ENCODE results near the gene PASK.

Gene PASK

DNA sequence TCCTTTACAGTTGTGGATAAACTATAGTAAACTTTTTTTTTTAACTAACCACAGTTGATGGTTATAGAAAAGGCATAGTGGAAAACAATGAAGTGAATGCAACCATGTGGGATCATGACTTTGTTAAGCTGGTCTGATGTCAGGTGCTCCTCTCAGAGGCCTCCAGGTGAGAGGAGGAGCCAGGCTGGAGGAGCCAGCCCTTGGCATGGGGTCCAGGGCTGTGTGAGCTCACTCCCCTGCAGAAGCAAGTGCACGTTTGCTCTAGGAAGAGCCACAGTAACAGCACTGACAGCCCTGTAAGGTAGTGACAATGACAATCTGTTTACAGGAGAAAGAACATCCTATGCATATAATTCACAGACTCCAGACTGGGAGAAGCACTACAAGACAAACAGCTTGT is 6.7 kb upstream of the PASK start:
- Histone ChIP-seq H3K27ac (ENCODE audit: low read length) (no peak overlapping the region), H3K4me3 (ENCODE audit: low read length) (no peak overlapping the region), H3K27me3 (ENCODE audit: control insufficient read depth, insufficient read depth, low read length) (no peaks in the 10 kb centered on the region), H3K9me3 (ENCODE audit: control insufficient read depth, low read depth, low read length) (no peaks in the 10 kb centered on the region), H3K36me3 (ENCODE audit: control insufficient read depth, low read depth, low read length) (no peaks in the 10 kb centered on the region), H3K4me1 (ENCODE audit: control insufficient read depth, low read depth, low read length) (peaks cover 3% of the 10 kb centered on the region), H3K9ac (ENCODE audit: low read length) (no peak overlapping the region)

DNA sequence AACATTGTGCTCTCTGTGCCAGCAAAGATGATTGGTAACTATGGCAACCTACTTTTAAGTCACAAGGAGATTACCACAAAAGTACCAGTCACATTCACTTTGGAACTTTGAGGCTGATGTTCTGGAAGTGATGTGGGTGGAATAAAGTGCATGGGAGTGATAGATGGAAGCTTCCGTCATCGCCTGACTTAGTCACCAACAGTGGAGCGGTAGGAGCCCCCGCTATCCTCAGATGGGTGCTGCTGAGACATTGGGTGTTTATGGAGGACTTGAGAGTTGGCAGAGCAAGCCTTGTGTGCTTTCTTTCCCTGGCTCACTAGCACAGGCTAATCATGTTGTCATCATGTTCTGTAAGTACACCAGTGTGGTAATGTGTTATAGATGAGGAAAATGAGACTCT is 5.6 kb upstream of the PASK start:
- H3K9me3 ChIP-seq (ENCODE audit: control insufficient read depth, low read depth, low read length) = no peaks in the 10 kb centered on the region
- H3K27ac ChIP-seq (ENCODE audit: low read length) = no peak overlapping the region
- H3K4me1 ChIP-seq (ENCODE audit: control insufficient read depth, low read depth, low read length) = peaks cover 4% of the 10 kb centered on the region
- H3K36me3 ChIP-seq (ENCODE audit: control insufficient read depth, low read depth, low read length) = no peaks in the 10 kb centered on the region
- no peak overlapping the region for H3K4me3 ChIP-seq (ENCODE audit: low read length)
- H3K27me3 ChIP-seq (ENCODE audit: control insufficient read depth, insufficient read depth, low read length) = no peaks in the 10 kb centered on the region
- H3K9ac ChIP-seq (ENCODE audit: low read length) = no peak overlapping the region

DNA sequence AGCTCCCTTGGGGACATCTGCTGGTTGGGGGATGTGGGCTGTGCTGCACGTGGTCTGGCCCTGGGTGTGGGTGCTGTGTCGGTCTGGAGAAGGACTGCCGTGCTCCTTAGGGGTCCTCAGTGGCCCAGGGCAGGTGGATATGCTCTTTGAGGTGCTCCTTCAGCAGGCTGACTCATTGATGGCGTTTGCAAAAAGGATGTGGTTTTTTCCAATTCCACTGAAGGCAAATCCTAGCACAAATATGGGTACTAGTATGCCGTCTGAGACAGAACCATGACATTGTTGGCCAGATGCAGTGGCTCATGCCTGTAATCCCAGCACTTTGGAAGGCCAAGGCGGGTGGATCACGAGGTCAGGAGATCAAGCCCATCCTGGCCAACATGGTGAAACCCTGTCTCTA is 4.3 kb upstream of the PASK start:
- no peaks in the 10 kb centered on the region for H3K36me3 ChIP-seq (ENCODE audit: control insufficient read depth, low read depth, low read length)
- no peaks in the 10 kb centered on the region for H3K9me3 ChIP-seq (ENCODE audit: control insufficient read depth, low read depth, low read length)
- H3K4me1 ChIP-seq (ENCODE audit: control insufficient read depth, low read depth, low read length) = peaks cover 4% of the 10 kb centered on the region
- H3K27me3 ChIP-seq (ENCODE audit: control insufficient read depth, insufficient read depth, low read length) = peaks cover under 1% of the 10 kb centered on the region
- no peak overlapping the region for H3K4me3 ChIP-seq (ENCODE audit: low read length)
- no peak overlapping the region for H3K27ac ChIP-seq (ENCODE audit: low read length)
- no peak overlapping the region for H3K9ac ChIP-seq (ENCODE audit: low read length)

DNA sequence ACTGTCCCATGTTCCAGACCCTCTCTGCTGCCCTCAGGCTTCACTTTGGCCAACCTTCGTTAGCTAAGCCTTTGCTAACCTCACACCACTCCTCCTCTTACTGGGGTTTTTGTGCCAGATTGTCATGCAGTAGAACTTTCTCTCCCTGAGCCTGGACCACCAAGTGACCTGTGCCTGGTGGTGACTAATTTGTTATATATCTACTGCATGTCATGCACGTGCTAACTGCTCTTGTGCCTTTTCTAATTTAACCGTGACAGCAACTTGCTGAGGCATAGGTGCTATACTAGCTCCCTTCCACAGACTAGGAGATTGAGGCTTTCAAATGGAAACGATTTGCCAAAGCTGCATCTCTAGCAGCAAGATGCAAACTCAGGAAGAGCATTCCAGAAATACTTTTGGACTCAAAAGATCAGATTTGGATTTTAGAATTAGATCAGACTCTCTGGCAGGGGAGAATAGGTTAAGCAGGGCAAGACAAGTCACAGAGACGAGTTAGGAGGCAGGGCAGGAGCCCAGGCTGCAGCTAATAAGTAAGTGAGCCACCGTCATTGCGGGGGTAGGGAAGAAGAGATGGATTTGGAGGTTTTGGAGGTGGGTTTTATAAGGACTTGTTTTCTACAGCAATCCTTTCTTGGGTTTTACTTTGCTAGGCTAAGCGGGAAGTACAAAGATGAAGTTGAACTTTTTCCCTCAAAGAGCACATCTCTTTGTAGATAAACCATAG is 2.8 kb upstream of the PASK start:
- no peaks in the 10 kb centered on the region for H3K36me3 ChIP-seq (ENCODE audit: control insufficient read depth, low read depth, low read length)
- H3K4me1 ChIP-seq (ENCODE audit: control insufficient read depth, low read depth, low read length) = peaks cover 4% of the 10 kb centered on the region
- peaks cover 10% of the 10 kb centered on the region for H3K27me3 ChIP-seq (ENCODE audit: control insufficient read depth, insufficient read depth, low read length)
- H3K9me3 ChIP-seq (ENCODE audit: control insufficient read depth, low read depth, low read length) = no peaks in the 10 kb centered on the region
- H3K27ac ChIP-seq (ENCODE audit: low read length) = no peak overlapping the region
- H3K4me3 ChIP-seq (ENCODE audit: low read length) = no peak overlapping the region
- H3K9ac ChIP-seq (ENCODE audit: low read length) = no peak overlapping the region

DNA sequence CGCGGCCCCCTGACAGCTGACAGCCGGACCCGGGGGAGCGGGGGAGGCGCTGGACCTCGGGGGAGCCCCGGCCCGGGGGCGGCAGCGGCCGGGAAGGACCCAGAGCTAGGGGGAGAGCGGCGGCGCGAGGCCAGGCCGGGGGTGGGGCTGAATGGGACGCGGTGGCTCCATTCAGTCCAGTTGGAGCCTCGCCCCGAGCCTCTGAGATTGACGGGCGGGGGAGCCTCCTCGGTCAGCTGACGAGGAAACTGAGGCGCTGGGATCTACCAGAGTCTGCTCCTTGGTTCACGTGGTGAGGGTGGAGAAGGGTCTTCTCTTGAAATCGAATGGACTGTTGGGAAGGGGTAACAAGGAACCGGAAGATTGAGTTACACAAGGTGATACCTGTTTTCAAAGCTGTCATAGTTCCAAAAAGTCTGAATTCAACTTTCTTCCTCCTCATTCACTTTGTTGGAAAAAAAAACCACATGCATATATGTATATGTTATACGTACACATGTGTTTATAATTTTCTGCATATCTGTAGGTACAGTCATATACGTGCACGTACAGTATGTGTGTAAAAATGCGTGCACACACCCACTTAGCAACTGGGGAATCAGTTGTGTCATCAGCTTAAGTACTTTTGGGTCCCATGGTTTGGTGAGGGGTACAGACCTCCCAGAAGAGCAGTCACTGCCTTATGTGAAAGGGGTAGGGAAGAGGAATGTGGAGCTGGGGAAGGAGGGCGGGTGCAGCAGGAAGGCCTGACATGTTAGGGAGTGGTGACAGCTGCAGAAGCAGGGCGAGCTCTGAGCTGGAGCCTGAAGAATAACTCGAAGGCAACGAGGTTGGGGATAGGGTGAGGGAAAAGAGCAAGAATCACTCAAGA is 1.6 kb upstream of the PASK start:
- Histone ChIP-seq H3K27ac (ENCODE audit: low read length) (no peak overlapping the region), H3K27me3 (ENCODE audit: control insufficient read depth, insufficient read depth, low read length) (peaks cover 10% of the 10 kb centered on the region), H3K36me3 (ENCODE audit: control insufficient read depth, low read depth, low read length) (no peaks in the 10 kb centered on the region), H3K9me3 (ENCODE audit: control insufficient read depth, low read depth, low read length) (no peaks in the 10 kb centered on the region), H3K4me3 (ENCODE audit: low read length) (peak overlapping the region; percentile 70), H3K4me1 (ENCODE audit: control insufficient read depth, low read depth, low read length) (peaks cover 4% of the 10 kb centered on the region), H3K9ac (ENCODE audit: low read length) (peak overlapping the region; percentile 21)

DNA sequence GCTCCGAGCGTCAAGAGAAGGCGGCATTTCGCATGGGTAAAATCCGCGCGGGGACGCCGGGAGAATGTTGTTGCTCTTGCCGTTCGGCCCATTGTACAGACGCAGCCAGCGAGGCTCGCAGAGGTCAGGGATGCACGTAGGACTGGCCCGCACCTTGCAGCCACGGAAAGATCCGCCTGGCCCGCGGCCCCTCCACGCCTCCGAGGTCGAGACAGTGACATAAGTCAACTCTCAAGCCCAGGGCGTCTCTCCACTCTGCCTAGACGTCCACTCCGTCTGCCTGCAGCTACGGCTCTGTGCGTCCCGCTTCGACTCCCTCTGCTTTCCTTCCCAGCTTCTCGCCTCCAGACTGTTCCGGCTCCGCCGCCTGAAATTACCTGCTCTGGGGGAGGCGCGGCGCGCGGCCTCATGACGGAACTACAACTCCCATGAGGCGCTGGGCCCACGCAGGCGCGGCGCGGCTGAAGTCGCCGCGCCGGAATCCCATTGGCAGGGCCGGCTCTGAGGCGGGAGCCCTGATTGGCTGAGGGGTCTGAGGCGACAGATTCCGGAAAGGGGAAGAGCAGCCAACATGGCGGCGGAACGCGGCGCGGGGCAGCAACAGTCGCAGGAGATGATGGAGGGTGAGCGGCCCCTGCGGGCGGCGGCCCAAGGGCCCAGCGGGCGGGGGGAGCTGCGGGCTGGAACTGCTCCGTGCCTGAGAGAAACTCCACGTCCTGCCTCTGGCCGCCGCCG is 820 bp upstream of the PASK start, which contains the start of gene PPP1R7:
PPP1R7 (plus strand) TSS at position 543 of the 735 bp plus-strand sequence; CDS start at position 572, 29 bp downstream.
- H3K27ac ChIP-seq (ENCODE audit: low read length) = no peak within 1 kb of the TSS
- peak within 1 kb of the TSS; percentile 70 for H3K4me3 ChIP-seq (ENCODE audit: low read length)
- H3K9me3 ChIP-seq (ENCODE audit: control insufficient read depth, low read depth, low read length) = no peaks in the 10 kb centered on the region
- peaks cover 4% of the 10 kb centered on the region for H3K4me1 ChIP-seq (ENCODE audit: control insufficient read depth, low read depth, low read length)
- peak within 1 kb of the TSS; percentile 35 for H3K9ac ChIP-seq (ENCODE audit: low read length)
- H3K36me3 ChIP-seq (ENCODE audit: control insufficient read depth, low read depth, low read length) = no peaks in the 10 kb centered on the region
- peaks cover 10% of the 10 kb centered on the region for H3K27me3 ChIP-seq (ENCODE audit: control insufficient read depth, insufficient read depth, low read length)

DNA sequence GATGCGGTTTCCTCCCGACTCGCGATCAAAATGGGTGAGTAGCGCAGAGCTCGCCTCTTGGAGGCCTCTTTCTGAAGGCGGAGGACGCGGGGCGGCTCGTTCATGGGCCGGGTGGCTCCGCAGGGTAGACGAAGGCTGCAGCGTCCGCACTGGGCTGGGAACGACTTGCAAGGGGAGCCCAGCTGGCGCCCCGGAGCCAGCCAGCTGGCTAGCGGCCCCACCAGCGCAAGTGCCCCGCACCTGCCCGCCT is 328 bp upstream of the PASK start:
- H3K4me3 ChIP-seq (ENCODE audit: low read length) = peak overlapping the region; percentile 70
- peaks cover 4% of the 10 kb centered on the region for H3K4me1 ChIP-seq (ENCODE audit: control insufficient read depth, low read depth, low read length)
- no peaks in the 10 kb centered on the region for H3K36me3 ChIP-seq (ENCODE audit: control insufficient read depth, low read depth, low read length)
- peak overlapping the region; percentile 35 for H3K9ac ChIP-seq (ENCODE audit: low read length)
- no peaks in the 10 kb centered on the region for H3K9me3 ChIP-seq (ENCODE audit: control insufficient read depth, low read depth, low read length)
- no peak overlapping the region for H3K27ac ChIP-seq (ENCODE audit: low read length)
- peaks cover 10% of the 10 kb centered on the region for H3K27me3 ChIP-seq (ENCODE audit: control insufficient read depth, insufficient read depth, low read length)

DNA sequence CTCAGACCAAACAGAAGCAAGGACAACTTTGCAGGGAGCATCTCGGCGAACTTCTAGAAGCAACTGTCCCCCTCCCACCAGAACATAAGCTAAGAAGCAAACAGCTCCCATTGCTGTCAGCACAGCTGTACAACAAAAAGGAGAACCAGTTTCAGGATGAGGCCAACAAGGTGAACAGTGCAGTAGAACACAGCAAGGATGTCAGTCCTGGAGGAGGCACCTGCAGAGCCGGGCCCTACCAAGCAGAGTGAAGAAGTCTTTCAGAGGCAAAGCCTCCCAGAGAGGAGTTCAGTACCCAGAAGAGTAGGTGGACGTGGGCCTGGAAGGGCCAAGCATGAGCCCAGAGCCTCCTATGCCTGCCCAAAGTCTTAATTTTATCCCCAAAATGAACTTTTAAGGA is 1.0 kb downstream of the PASK start:
- Histone ChIP-seq H3K9me3 (ENCODE audit: control insufficient read depth, low read depth, low read length) (no peaks in the 10 kb centered on the region), H3K36me3 (ENCODE audit: control insufficient read depth, low read depth, low read length) (no peaks in the 10 kb centered on the region), H3K4me1 (ENCODE audit: control insufficient read depth, low read depth, low read length) (peaks cover 4% of the 10 kb centered on the region), H3K4me3 (ENCODE audit: low read length) (peak overlapping the region; percentile 70), H3K27me3 (ENCODE audit: control insufficient read depth, insufficient read depth, low read length) (peaks cover 10% of the 10 kb centered on the region), H3K27ac (ENCODE audit: low read length) (no peak overlapping the region), H3K9ac (ENCODE audit: low read length) (peak overlapping the region; percentile 35)

DNA sequence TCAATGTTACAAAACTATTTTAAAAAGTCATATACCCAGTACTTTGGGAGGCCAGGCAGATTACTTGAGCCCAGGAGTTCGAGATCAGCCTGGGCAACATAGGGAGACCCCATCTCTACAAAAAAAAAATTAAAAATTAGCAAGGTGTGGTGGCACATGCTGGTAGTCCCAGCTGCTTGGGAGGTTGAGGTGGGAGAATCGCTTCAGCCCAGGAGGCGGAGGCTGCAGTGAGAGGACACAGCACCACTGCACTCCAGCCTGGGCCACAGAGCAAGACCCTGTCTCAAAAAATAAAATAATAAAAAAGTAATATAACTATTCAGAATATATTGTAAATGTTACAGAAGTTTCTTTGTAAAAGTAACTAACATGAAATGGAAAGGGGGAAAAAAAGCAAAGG is 1.9 kb downstream of the PASK start:
- Histone ChIP-seq H3K4me1 (ENCODE audit: control insufficient read depth, low read depth, low read length) (peaks cover 4% of the 10 kb centered on the region), H3K9me3 (ENCODE audit: control insufficient read depth, low read depth, low read length) (no peaks in the 10 kb centered on the region), H3K9ac (ENCODE audit: low read length) (no peak overlapping the region), H3K27ac (ENCODE audit: low read length) (no peak overlapping the region), H3K36me3 (ENCODE audit: control insufficient read depth, low read depth, low read length) (no peaks in the 10 kb centered on the region), H3K27me3 (ENCODE audit: control insufficient read depth, insufficient read depth, low read length) (peaks cover 10% of the 10 kb centered on the region), H3K4me3 (ENCODE audit: low read length) (no peak overlapping the region)

DNA sequence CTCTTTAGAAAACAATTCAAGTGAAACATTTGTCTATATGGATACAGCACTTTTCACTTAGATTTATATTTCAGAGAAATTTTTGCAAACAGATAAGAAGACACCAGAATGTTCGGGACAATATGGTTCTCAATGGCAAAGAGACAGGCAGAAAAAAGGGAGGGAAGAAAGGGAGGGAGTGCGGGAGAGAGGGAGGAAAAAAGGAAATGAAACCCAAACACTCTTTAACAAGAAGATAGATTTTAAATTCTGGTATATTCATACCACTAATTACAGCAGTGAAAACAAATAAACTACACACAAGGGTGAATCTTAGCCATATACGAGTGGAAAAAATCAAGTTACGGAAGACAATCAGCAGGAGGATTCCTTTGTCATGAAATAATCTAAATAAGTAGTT is 3.0 kb downstream of the PASK start:
- Histone ChIP-seq H3K36me3 (ENCODE audit: control insufficient read depth, low read depth, low read length) (no peaks in the 10 kb centered on the region), H3K27me3 (ENCODE audit: control insufficient read depth, insufficient read depth, low read length) (peaks cover 10% of the 10 kb centered on the region), H3K9me3 (ENCODE audit: control insufficient read depth, low read depth, low read length) (no peaks in the 10 kb centered on the region), H3K4me3 (ENCODE audit: low read length) (no peak overlapping the region), H3K27ac (ENCODE audit: low read length) (no peak overlapping the region), H3K9ac (ENCODE audit: low read length) (no peak overlapping the region), H3K4me1 (ENCODE audit: control insufficient read depth, low read depth, low read length) (peaks cover 4% of the 10 kb centered on the region)

DNA sequence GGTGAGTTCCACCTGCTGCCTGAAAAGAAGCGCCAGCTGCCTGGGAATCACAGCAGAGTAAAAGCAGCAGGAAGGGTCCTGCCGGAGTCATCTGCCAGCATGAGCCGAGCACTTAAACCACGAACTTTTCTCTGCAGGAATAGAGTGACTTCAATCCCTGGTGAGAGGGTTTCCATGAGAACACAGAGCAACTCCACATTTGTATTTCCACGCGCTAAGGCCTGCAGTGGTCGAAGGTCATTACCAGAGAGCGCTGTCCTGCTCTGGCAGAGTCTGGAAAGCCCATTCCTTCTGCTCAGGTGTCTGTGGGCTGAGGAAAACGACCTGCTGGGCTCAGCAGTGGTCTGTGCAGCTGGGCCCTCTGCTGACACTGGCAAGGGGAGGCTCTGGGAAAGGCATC is 6.7 kb downstream of the PASK start:
- H3K27ac ChIP-seq (ENCODE audit: low read length) = no peak overlapping the region
- H3K4me1 ChIP-seq (ENCODE audit: control insufficient read depth, low read depth, low read length) = no peaks in the 10 kb centered on the region
- H3K36me3 ChIP-seq (ENCODE audit: control insufficient read depth, low read depth, low read length) = peaks cover 15% of the 10 kb centered on the region
- H3K27me3 ChIP-seq (ENCODE audit: control insufficient read depth, insufficient read depth, low read length) = peaks cover under 1% of the 10 kb centered on the region
- H3K4me3 ChIP-seq (ENCODE audit: low read length) = no peak overlapping the region
- H3K9ac ChIP-seq (ENCODE audit: low read length) = no peak overlapping the region
- H3K9me3 ChIP-seq (ENCODE audit: control insufficient read depth, low read depth, low read length) = no peaks in the 10 kb centered on the region
